ENCODE measurements around the gene PGBD2. TPM values are rescaled to one million over a fixed set of nuclear protein-coding genes. Genes with fewer than 3 reads are reported as not detected.
"Not testable (repeated sequence)": the region's sequence is repeated elsewhere in the genome, so short reads cannot be mapped to it uniquely, and the experiment has no call there.

The PGBD2 gene
- total and polyA plus RNA-seq, 2 of the 4 experiments (the other 2 are of a cell fraction), result 4.8 to 6.8 TPM

DNA sequence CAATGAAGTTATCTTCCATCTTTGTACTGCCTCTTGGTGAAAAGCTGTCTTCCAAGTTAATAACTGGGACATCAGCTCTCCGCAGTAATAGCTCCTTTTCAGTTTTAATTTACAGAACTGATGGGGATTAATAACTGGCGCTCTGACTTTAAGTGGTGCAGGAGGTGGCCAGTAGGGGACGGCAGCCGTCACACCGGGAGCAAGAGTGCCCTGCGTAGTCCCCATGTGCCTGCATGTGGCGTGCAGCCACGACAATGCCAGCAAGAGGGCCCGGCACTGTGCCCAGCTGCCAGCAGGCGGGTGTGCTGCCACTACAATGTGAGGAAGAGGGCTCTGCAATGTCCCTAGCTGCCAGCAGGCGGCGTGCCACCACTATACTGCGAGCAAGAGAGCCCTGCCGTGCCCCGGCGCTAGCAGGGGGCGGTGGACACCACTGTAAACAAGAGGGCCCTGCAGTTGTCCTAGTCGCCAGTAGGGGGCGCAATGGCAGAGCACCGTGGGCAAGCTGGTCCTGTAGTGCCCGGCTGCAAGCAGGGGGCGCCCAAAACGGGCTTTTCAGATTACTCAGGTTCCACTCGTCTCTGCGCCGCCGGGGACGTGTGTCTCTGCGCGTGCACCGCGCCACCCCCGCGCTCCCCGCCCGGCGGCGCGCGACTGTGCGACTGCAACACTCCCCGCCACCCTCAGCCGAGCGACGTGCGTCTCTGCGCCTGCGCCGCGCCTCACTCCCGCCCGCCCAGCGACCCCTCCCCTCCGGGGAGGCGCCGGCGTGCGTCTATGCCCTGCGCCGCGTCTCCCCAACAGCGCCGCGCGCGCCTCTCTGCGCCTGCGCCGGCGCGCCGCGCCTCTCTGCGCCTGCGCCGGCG is 38.3 kb downstream of the PGBD2 start:
- H2AK5ac ChIP-seq (ENCODE audit: low read depth, low read length); H3K79me1 ChIP-seq (ENCODE audit: low read depth in 1 of 2, low read length in 2 of 2); H3K9me1 ChIP-seq (ENCODE audit: insufficient read depth, low read length); H3K9ac ChIP-seq (ENCODE audit: low read depth, low read length); H2BK5ac ChIP-seq (ENCODE audit: low read depth, low read length, poor library complexity, severe bottlenecking); H3K36me3 ChIP-seq (ENCODE audit: control insufficient read depth, insufficient read depth, low read length); intact Hi-C loops (cut with micrococcal nuclease); H3K27ac ChIP-seq (ENCODE audit: insufficient read depth, low read length); DNase-seq; H3K4me3 ChIP-seq (ENCODE audit: insufficient read depth, low read depth, low read length); H2AK9ac ChIP-seq (replicated peaks; ENCODE audit: low read depth, low read length, poor library complexity); in situ Hi-C loops (cut with MboI; ENCODE audit: low sequenced_read_pairs); H4K8ac ChIP-seq (ENCODE audit: low read depth in 2 of 2, low read length in 2 of 2); CTCF ChIA-PET; BruUV-seq (replicated peaks); H3K4me1 ChIP-seq (ENCODE audit: control insufficient read depth, insufficient read depth, low read length); H3K9me3 ChIP-seq (ENCODE audit: control insufficient read depth, insufficient read depth, low read length); H3K4me2 ChIP-seq (ENCODE audit: low read depth, low read length); ATAC-seq (ENCODE audit: low read depth); POLR2A ChIA-PET (ENCODE audit: unreplicated experiment); H3K27me3 ChIP-seq (ENCODE audit: control insufficient read depth, insufficient read depth, low read length); H3K18ac ChIP-seq (ENCODE audit: low read depth, low read length); H3K4ac ChIP-seq (ENCODE audit: low read depth, low read length); H3K14ac ChIP-seq (replicated peaks; ENCODE audit: low read depth, low read length); H2BK20ac ChIP-seq (ENCODE audit: low read depth, low read length); H2AFZ ChIP-seq (replicated peaks; ENCODE audit: low read length, poor library complexity); H3K56ac ChIP-seq (ENCODE audit: extremely low read depth, insufficient read depth, low read length); H4K5ac ChIP-seq (ENCODE audit: low read depth, low read length); dilution Hi-C loops (cut with HindIII; ENCODE audit: low sequenced_read_pairs, unreplicated experiment); H2BK120ac ChIP-seq (ENCODE audit: low read depth, low read length); H2BK15ac ChIP-seq (ENCODE audit: low read depth, low read length); H4K91ac ChIP-seq (ENCODE audit: insufficient read depth, low read depth, low read length); H3K23ac ChIP-seq (ENCODE audit: low read depth, low read length); H4K20me1 ChIP-seq (ENCODE audit: insufficient read depth, low read length): not testable (repeated sequence)
- WGBS, 2 experiments (ENCODE audit: extremely low coverage in 2 of 2, insufficient read length in 1 of 2), result no CpG with 5 or more reads among the region's 77 CpGs

DNA sequence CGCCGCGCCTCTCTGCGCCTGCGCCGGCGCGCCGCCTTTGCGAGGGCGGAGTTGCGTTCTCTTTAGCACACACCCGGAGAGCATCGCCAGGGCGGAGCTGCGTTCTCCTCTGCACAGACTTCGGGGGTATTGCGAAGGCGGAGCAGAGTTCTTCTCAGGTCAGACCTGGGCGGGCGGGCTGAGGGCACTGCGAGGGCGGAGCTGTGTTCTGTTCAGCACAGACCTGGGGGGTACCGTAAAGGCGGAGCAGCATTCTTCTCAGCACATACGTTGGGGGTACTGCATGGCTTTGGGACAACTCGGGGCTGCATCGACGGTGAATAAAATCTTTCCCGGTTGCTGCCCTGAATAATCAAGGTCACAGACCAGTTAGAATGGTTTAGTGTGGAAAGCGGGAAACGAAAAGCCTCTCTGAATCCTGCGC is 39.0 kb downstream of the PGBD2 start:
- H2AK9ac ChIP-seq (replicated peaks; ENCODE audit: low read depth, low read length, poor library complexity); H2BK15ac ChIP-seq (ENCODE audit: low read depth, low read length); H2AFZ ChIP-seq (replicated peaks; ENCODE audit: low read length, poor library complexity); H2BK20ac ChIP-seq (ENCODE audit: low read depth, low read length); H3K4me2 ChIP-seq (ENCODE audit: low read depth, low read length); H2BK120ac ChIP-seq (ENCODE audit: low read depth, low read length); H3K18ac ChIP-seq (ENCODE audit: low read depth, low read length); H3K4ac ChIP-seq (ENCODE audit: low read depth, low read length); dilution Hi-C loops (cut with HindIII; ENCODE audit: low sequenced_read_pairs, unreplicated experiment); DNase-seq; H4K91ac ChIP-seq (ENCODE audit: insufficient read depth, low read depth, low read length); H3K4me3 ChIP-seq (ENCODE audit: insufficient read depth, low read depth, low read length); H3K23ac ChIP-seq (ENCODE audit: low read depth, low read length); in situ Hi-C loops (cut with MboI; ENCODE audit: low sequenced_read_pairs); CTCF ChIA-PET; H3K14ac ChIP-seq (replicated peaks; ENCODE audit: low read depth, low read length); intact Hi-C loops (cut with micrococcal nuclease); H3K9me1 ChIP-seq (ENCODE audit: insufficient read depth, low read length); BruUV-seq (replicated peaks); H3K27me3 ChIP-seq (ENCODE audit: control insufficient read depth, insufficient read depth, low read length); ATAC-seq (ENCODE audit: low read depth); H3K36me3 ChIP-seq (ENCODE audit: control insufficient read depth, insufficient read depth, low read length); H4K8ac ChIP-seq (ENCODE audit: low read depth in 2 of 2, low read length in 2 of 2); H3K9me3 ChIP-seq (ENCODE audit: control insufficient read depth, insufficient read depth, low read length); H4K20me1 ChIP-seq (ENCODE audit: insufficient read depth, low read length); H2AK5ac ChIP-seq (ENCODE audit: low read depth, low read length); H4K5ac ChIP-seq (ENCODE audit: low read depth, low read length); H3K9ac ChIP-seq (ENCODE audit: low read depth, low read length); POLR2A ChIA-PET (ENCODE audit: unreplicated experiment); H3K27ac ChIP-seq (ENCODE audit: insufficient read depth, low read length); H3K4me1 ChIP-seq (ENCODE audit: control insufficient read depth, insufficient read depth, low read length); H3K56ac ChIP-seq (ENCODE audit: extremely low read depth, insufficient read depth, low read length); H3K79me1 ChIP-seq (ENCODE audit: low read depth in 1 of 2, low read length in 2 of 2); H2BK5ac ChIP-seq (ENCODE audit: low read depth, low read length, poor library complexity, severe bottlenecking): not testable (repeated sequence)
- WGBS, 2 experiments (ENCODE audit: extremely low coverage in 2 of 2, insufficient read length in 1 of 2), result no CpG with 5 or more reads among the region's 33 CpGs

Measured in IMR-90 (cell line).